ENCODE results near the gene PPP1R1C.
A peak's percentile ranks its signal among the peaks of the same experiment; 100 is the strongest.

PPP1R1C gene

DNA sequence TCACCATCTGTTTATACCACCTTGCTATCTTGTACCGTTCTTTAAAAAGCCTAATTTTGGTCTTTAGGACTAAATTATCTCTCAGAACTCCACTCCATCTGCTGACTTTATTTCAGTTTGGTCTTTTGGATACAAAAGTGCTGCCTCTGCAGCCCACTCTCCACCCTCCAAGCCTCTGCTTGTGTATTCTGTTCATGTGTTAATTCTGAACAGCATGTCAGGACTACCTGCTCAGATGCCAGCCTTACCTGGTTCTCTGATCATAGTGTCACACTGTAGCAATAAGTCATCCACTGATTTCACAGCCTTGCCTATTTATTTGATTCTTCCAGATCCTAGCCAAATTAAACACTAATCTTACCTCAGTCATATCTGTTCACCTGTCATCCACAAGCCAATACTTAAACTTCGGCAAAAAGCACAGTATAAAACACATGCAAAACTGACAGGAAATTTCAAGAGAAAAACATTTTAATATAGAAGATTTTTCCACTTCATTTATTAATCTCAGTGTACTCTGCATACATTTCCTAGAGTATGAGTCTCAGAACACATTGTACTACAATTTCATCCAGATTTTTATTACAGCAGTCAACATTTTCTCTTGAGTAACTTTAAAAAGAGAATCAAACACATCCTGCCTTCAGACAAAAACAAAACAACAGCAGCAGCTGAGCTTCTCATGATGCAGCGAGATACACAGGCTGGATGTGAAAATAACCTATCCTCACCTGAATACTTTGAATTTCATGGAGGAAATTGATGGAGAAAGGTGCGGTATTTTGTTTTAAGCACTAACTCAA is 64.9 kb downstream of the PPP1R1C start:
- TF ChIP-seq, protein P1, sequence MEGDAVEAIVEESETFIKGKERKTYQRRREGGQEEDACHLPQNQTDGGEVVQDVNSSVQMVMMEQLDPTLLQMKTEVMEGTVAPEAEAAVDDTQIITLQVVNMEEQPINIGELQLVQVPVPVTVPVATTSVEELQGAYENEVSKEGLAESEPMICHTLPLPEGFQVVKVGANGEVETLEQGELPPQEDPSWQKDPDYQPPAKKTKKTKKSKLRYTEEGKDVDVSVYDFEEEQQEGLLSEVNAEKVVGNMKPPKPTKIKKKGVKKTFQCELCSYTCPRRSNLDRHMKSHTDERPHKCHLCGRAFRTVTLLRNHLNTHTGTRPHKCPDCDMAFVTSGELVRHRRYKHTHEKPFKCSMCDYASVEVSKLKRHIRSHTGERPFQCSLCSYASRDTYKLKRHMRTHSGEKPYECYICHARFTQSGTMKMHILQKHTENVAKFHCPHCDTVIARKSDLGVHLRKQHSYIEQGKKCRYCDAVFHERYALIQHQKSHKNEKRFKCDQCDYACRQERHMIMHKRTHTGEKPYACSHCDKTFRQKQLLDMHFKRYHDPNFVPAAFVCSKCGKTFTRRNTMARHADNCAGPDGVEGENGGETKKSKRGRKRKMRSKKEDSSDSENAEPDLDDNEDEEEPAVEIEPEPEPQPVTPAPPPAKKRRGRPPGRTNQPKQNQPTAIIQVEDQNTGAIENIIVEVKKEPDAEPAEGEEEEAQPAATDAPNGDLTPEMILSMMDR (IDR thresholded peaks at IDR 0.05), result no peak
- no peak for DNase-seq
- intact Hi-C loops (cut with DNase I; ENCODE audit: low total_unique reads), result no loop called here
- Histone ChIP-seq H3K4me1 (peaks cover 0 to 71% (median 7%) of the 10 kb centered on the region in 4 donors), H3K9me3 (no peaks in the 10 kb centered on the region), H3K27ac (peak overlapping the region; percentile 58 to 66), H3K4me3 (no peak overlapping the region), H3K36me3 (no peaks in the 10 kb centered on the region), H3K27me3 (no peaks in the 10 kb centered on the region)

DNA sequence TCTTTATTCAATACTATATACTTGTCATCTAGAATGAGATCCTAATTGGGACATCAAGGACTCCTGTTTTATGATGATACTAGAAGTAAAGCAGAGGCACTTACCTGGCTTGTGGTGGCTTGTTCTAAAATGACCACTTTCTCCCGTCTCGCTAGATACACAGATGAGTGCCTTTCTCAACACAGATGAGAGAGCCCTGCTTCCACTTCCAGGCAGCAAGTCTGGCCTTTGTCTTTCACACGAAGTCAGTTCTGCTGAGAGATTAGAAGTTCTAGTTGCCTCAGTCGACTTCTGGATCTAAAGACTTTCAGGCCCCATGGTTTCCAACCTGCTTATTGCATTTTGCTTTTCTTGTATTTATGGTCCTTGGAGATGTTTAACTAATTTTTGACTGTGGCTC is 70.3 kb downstream of the PPP1R1C start:
- intact Hi-C loops (cut with DNase I; ENCODE audit: low total_unique reads), result no loop called here
- H3K27me3 ChIP-seq, result no peaks in the 10 kb centered on the region
- TF ChIP-seq, protein P1 (IDR thresholded peaks at IDR 0.05), result no peak
- peaks cover 0 to 29% (median 2%) of the 10 kb centered on the region in 4 donors for H3K4me1 ChIP-seq
- no peaks in the 10 kb centered on the region for H3K36me3 ChIP-seq
- no peak overlapping the region for H3K4me3 ChIP-seq
- DNase-seq, result no peak
- H3K27ac ChIP-seq, result no peak overlapping the region
- H3K9me3 ChIP-seq, result no peaks in the 10 kb centered on the region

DNA sequence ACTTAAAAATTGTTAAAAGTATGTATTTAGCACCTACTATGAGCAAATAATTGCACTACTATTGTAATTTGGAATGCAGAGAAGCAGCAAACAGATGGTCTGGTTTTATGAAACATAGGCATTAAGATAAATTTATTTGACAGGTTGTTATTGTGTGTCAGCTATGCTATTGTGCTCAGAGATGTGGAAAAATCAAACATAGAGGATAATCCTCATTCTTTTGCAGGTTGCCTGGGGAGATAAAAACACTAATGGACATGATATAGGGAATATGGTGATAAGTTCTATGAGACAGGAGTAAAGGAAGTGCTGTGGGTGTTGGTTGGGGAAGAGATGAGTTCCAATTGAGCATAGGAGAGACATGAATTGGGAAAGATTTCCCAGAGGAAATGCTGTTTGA is 71.3 kb downstream of the PPP1R1C start:
- TF ChIP-seq, protein P1 (IDR thresholded peaks at IDR 0.05), result no peak
- H3K9me3 ChIP-seq, result no peaks in the 10 kb centered on the region
- intact Hi-C loops (cut with DNase I; ENCODE audit: low total_unique reads), result no loop called here
- no peak overlapping the region for H3K4me3 ChIP-seq
- H3K36me3 ChIP-seq, result no peaks in the 10 kb centered on the region
- H3K27me3 ChIP-seq, result no peaks in the 10 kb centered on the region
- peaks cover 0 to 25% (median 2%) of the 10 kb centered on the region in 4 donors for H3K4me1 ChIP-seq
- H3K27ac ChIP-seq, result no peak overlapping the region
- DNase-seq, result no peak

DNA sequence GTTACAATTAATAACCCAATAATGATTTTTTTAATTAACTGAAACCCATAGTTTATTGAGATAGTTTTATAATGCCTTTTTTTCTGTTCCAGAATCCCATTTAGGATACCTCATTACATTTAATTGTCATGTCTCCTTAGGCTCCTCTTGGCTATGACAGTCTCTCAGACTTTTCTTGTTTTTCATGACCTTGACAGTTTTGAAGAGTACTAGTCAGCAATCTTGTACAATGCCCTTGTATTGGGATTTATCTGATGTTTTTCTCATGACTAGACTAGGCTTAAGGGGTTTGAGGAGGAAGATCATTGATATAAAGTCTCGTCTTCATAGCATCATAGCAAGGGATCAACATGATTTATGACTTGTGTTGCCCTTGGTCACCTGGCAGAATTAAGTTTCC is 72.4 kb downstream of the PPP1R1C start:
- Histone ChIP-seq H3K36me3 (no peaks in the 10 kb centered on the region), H3K27me3 (no peaks in the 10 kb centered on the region), H3K27ac (no peak overlapping the region), H3K4me1 (peaks cover 0 to 16% (median 2%) of the 10 kb centered on the region in 4 donors), H3K4me3 (no peak overlapping the region), H3K9me3 (no peaks in the 10 kb centered on the region)
- TF ChIP-seq, protein P1 (IDR thresholded peaks at IDR 0.05), result no peak
- intact Hi-C loops (cut with DNase I; ENCODE audit: low total_unique reads), result no loop called here
- DNase-seq, result no peak

DNA sequence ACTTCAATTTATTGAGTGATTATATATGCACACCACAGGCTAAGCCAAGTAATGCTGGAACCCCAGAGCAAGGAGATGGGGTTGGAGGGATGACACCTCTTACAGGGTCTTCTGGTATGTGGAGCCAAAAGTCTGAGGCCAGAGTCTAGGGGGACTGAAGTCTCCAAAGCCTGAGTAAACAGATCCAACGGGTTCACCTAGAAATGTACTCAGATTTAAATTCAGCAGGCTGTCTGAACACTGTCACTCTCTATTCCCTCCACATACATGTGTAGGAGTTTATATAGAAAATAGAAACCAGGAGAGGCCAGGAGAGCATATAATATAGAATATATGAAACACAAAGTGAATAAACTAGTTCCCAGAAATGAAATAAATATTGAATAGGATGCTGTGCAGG is 76.1 kb downstream of the PPP1R1C start:
- Histone ChIP-seq H3K4me1 (peaks cover 0 to 28% (median 5%) of the 10 kb centered on the region in 4 donors), H3K36me3 (no peaks in the 10 kb centered on the region), H3K4me3 (no peak overlapping the region), H3K27ac (no peak overlapping the region), H3K27me3 (no peaks in the 10 kb centered on the region), H3K9me3 (no peaks in the 10 kb centered on the region)
- intact Hi-C loops (cut with DNase I; ENCODE audit: low total_unique reads), result no loop called here
- TF ChIP-seq, protein P1 (IDR thresholded peaks at IDR 0.05), result no peak
- no peak for DNase-seq

Data from tibial artery (tissue), 4 donors.